Measurements from ENCODE around the gene PCNX4.

DNA sequence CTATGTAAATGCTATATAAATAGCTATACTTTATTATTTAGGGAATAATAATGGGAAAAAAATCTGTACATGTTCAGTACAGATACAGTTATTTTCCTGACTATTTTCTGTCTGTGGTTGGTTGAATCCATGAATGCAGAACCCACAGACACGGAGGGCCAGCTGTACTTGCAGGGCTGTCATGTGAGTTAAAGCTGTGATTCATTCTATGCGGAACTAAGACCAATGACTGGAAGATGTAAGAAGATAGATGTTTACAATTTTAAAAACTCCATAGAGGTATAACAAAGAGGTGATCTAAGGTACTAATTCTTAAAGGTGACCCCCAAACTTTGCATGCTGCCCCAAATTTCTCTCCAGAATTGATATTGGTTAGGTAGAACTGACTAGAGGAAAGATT is 14.6 kb downstream of the PCNX4 start:
- TF ChIP-seq, protein P1, sequence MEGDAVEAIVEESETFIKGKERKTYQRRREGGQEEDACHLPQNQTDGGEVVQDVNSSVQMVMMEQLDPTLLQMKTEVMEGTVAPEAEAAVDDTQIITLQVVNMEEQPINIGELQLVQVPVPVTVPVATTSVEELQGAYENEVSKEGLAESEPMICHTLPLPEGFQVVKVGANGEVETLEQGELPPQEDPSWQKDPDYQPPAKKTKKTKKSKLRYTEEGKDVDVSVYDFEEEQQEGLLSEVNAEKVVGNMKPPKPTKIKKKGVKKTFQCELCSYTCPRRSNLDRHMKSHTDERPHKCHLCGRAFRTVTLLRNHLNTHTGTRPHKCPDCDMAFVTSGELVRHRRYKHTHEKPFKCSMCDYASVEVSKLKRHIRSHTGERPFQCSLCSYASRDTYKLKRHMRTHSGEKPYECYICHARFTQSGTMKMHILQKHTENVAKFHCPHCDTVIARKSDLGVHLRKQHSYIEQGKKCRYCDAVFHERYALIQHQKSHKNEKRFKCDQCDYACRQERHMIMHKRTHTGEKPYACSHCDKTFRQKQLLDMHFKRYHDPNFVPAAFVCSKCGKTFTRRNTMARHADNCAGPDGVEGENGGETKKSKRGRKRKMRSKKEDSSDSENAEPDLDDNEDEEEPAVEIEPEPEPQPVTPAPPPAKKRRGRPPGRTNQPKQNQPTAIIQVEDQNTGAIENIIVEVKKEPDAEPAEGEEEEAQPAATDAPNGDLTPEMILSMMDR (conservative IDR thresholded peaks at IDR 0.05; ENCODE audit: low read depth, low read length), result no peak
- no peak for TF ChIP-seq EZH2 (IDR thresholded peaks at IDR 0.05; ENCODE audit: borderline replicate concordance, low read depth, low read length, poor library complexity, severe bottlenecking)

Measured in A673 (cell line).